Endothelial cell of hepatic sinusoid (primary cell): ENCODE measurements around the gene PLIN5.

Experiments
- in situ Hi-C: cut with HindIII; loops from 2 replicates; pipeline ENCODE4 v1.10.0; 2017; ENCODE audit warnings: low sequenced_read_pairs

The PLIN5 gene

GRCh38 chr19:4493104-4493928, 41.7 kb downstream of the PLIN5 start:
- in situ Hi-C loops, result no loop called here

DNA sequence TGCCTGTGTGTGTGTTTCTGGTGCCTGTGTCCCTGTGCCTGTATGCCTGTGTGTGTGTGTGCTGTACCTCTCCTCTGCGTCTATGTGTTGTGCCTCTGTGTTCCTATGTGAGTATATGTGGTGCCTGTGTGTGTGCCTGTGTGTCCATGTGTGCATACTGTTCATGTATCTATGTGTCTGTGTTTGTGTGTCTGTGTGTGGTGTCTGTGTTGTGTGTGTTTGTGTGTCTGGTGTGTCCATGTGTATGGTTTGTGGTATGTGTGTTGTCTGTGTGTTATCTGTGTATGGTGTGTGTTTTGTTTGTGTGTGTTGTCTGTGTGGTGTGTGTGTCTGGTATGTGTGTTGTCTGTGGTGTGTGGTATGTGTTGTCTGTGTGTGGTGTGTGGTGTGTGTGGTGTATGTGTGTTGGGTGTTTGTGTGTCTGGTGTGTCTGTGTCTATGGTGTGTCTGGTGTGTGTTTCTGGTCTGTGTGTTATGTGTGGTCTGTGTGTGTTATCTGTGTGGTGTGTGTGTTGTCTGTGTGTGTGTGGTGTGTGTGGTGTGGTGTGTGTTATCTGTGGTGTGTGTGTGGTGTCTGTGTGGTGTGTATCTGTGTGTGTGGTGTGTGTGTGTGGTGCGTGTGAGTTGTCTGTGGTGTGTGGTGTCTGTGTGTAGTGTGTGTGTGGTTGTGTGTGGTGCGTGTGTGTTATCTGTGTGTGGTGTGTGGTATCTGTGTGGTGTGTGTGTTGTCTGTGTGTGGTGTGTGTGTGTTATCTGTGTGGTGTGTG, 42.5 kb downstream of the PLIN5 start:
- in situ Hi-C loops, result no loop called here

DNA sequence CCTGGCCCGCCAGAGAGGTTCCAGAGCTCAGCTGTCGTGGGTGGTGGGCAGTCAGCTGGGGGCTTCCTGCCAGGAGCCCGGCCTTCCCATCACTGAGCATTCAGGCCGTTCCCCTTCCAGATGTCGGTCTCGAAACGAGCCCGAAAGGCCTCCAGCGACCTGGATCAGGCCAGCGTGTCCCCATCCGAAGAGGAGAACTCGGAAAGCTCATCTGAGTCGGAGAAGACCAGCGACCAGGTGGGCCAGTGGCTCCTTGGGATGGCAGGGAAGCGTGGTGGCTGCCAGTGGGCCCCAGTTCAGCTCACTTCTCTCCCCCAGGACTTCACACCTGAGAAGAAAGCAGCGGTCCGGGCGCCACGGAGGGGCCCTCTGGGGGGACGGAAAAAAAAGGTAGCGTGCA, 43.6 kb downstream of the PLIN5 start:
- in situ Hi-C loops, result no loop called here

DNA sequence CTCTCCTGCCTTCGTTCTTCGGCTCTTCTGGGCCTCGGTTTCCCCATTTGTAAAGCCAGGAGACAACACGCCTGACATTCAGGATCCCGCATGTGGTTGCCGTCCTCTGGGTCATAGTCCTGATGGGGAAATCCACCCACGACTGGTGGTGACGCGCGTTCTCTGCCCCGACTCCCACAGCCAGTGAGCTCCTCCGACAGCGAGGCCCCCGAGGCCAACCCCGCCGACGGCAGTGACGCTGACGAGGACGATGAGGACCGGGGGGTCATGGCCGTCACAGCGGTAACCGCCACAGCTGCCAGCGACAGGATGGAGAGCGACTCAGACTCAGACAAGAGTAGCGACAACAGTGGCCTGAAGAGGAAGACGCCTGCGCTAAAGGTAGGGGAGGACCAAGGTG, 46.5 kb downstream of the PLIN5 start:
- in situ Hi-C loops, result no loop called here

DNA sequence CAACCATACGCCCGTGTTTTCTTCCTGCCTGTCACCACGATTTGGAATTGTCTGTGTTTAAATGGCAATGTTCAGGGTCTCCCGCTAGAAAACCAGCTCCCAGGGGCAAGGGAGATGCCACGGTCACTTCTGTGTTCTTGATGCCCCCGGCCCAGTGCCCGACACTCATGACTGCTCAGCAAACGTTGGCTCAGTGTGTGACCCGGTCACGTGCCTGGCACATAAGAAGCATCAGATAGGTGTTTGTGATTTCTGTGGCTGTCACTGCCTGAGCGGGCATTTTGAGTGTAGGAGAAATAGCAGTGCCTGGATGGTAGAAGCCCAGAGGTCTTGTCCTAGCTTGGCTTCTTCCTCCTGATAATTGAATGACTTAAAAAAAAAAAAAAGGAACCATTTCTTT, 47.5 kb downstream of the PLIN5 start:
- in situ Hi-C loops, result no loop called here

- in situ Hi-C loops, result no loop called here
These were observed 51.6 kb downstream of the PLIN5 start for GRCh38 chr19:4483385-4483784.

DNA sequence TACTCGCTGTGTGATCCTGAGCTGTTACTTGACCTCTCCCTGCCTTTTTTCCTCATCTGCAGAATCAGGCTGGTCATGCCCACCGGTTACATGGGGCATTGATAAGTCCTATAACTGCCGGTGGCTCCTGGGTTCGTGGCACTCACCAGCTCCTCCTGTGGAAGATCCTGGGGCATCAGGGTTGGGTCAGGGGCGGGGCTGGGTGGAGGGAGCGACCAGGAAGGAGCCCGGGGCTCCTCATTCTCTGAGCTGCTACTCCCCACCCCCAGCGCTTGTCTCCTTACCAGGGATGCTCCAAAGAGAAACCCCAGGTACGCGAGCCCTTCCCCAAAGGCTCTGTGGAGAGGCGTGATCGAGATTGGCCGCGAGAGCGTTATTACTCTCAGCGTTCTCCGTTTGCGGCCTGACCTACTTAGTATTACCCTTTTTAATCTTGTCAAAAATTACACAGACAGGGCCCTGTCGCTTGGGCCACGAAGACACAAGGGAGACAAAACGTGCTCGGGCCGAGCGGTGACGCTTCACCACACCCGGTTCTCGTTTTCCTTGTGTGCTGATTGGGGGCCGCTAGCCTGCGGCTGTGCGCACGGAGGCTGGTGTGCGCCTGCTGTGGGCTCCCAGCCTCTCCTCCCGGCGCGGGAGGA, 52.2 kb downstream of the PLIN5 start:
- in situ Hi-C loops, result no loop called here

GRCh38 chr19:4477034-4477801, 57.8 kb downstream of the PLIN5 start:
- in situ Hi-C loops, result no loop called here

DNA sequence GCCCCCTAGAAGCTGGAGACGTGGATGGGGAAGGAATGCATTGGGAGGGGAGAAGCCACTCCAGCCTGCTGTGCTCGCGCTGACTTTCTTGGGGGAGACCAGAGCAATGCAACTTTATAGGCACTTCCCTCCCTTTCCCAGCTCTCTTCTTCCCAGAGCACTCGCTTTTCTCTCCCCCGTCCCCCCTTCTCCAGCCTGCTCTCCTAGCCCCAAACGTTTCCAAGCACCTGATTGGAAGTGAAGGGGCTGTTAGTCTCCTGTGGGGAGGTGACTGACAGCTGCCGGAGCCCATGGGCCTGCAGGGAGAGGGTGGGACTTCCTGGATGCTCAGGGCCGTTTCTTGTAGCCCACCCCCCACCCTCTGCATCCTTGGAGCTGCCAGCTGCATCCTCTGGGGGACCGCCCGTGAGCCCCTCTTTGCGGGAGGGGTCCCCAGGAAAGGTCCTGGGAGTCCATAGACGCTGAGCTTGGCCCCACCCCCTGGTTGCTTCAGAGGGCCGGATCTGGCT, 60.5 kb downstream of the PLIN5 start:
- in situ Hi-C loops, result no loop called here

DNA sequence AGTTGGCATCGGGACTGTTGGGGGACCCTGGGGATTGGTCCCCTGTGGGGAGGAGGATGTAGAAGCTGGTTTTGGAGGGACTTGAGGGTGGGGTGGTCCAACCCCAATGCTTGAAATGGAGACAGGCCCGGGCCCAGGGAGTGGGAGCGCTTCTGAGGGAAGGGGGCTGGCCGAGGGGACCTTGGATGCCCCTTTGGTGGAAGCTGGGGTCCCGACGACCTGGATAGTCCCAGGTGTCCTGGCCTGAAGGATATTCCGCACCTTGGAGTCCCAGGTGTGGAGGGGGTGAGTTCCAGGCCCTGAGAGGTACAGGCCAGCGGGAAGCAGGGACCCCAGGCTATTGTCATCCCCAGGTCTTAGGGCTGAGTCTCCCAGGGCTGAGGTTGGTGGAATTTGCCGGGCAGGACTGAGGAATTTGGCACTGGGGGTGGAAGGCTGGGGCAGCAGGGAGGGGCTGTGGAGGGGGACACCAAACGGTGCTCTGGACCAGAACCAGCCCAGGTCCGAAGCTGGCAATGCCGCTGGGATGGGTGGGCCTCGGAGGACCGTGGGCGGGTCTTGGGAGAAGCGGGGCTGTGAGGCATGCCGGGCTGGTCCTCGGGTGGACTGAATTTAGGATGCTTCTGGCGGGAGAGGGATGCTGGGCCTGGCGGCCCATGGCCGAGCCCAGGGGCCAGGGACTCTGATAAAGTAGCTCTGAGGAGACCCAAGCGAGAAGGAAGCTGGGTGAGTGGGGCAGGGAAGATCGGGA, 61.1 kb downstream of the PLIN5 start:
- in situ Hi-C loops, result no loop called here

DNA sequence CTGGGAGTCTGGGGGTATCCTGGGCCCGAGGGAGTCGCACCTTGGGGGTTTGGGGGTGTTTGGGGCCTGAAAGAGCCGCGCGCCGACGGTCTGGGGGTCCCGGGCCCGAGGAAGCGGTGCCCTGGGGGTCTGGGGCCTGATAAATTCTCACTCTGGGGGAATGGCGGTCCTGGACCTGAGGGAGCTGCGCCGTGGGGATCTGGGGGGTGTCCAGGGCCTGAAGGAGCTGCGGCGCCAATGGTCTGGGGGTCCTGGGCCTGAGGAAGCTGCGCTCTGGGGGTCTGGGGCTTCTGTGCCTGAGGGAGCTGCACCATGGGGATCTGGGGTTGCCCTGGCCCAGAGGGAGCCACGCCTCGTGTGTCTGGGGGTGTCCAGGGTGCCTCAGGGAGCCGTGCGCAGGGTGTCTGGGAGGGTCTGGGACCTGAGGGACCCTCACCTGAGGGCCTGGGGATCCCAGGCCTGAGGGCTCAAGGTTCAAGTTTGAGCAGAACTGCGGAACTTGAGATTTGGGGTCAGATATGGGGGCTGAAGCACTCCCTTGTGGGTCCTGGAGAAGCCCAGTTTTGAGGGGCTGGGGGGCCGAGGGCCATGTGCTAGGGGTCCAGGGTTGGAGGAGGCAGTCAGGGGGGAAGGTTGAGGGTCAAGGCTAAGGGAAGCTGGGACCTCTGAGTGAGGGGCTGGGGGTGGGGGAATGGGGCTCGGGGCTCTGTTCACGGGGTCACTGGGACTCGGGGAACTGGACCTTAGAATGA, 61.8 kb downstream of the PLIN5 start:
- in situ Hi-C loops, result no loop called here
